Measurements from ENCODE around the gene SLX4IP.

Gene SLX4IP

GRCh38 chr20:10632721-10633509, 197.8 kb downstream of the SLX4IP start:
- H3K9me3 Mint-ChIP-seq = no peaks in the 10 kb centered on the region
- no peak overlapping the region for H3K4me3 Mint-ChIP-seq
- ATAC-seq (no peak), DNase-seq (ENCODE audit: low spot score in 2 of 2) (no peak)
- H3K36me3 Mint-ChIP-seq = no peaks in the 10 kb centered on the region
- H3K27ac Mint-ChIP-seq = no peak overlapping the region
- H3K4me1 Mint-ChIP-seq = no peaks in the 10 kb centered on the region

- Mint-ChIP-seq H3K36me3 (no peaks in the 10 kb centered on the region), H3K27ac (no peak overlapping the region), H3K4me1 (no peaks in the 10 kb centered on the region), H3K4me3 (no peak overlapping the region), H3K9me3 (no peaks in the 10 kb centered on the region)
- DNase-seq (ENCODE audit: low spot score in 2 of 2) (no peak), ATAC-seq (no peak)
Measured at GRCh38 chr20:10633718-10634117, 198.6 kb downstream of the SLX4IP start.

- Mint-ChIP-seq H3K9me3 (no peaks in the 10 kb centered on the region), H3K36me3 (no peaks in the 10 kb centered on the region), H3K4me3 (no peak overlapping the region), H3K4me1 (no peaks in the 10 kb centered on the region), H3K27ac (no peak overlapping the region)
- DNase-seq (ENCODE audit: low spot score in 2 of 2) (no peak), ATAC-seq (no peak)
Measured at GRCh38 chr20:10634211-10634610, 199.1 kb downstream of the SLX4IP start.

GRCh38 chr20:10634683-10635411, 199.7 kb downstream of the SLX4IP start:
- Mint-ChIP-seq H3K4me3 (no peak overlapping the region), H3K27ac (no peak overlapping the region), H3K9me3 (peaks cover 3% of the 10 kb centered on the region), H3K4me1 (no peaks in the 10 kb centered on the region), H3K36me3 (no peaks in the 10 kb centered on the region)
- DNase-seq (ENCODE audit: low spot score in 2 of 2) = no peak
- no peak for ATAC-seq

DNA sequence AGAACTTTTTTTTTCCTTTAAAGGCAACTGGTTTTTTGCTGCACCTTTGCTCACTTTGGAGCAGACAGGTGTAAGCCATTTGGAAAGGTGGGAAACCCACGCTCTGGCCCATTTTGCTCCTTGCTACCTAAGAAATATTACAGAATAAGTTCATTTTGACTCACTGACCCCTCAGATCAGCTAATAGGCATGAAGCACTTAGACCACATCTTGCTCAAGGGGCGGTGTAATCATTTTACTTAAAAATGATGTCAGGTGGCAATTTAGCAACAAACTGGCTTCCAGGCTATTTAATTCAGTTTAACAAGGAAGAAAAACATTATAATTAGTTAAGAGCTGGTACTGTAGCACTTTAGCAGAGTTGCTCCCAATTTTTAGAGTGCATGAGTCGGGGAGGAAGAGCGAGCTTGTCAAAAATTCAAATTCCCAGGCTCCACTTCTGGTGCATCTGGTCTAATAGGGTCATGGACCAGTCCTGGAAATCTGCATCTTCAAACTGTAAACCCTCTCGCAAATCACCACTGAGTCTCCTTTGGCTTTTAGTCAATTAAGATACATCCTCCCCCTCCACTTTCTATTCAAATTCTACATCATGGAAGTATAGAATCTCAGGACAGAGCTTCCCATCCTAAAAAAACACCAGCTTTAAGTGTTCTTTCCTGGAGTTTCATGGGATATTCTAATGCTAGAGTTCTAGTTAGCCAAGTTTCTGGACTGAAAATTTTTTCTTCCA, 200.5 kb downstream of the SLX4IP start:
- no peaks in the 10 kb centered on the region for H3K4me1 Mint-ChIP-seq
- DNase-seq (ENCODE audit: low spot score in 2 of 2) (no peak), ATAC-seq (no peak)
- no peak overlapping the region for H3K4me3 Mint-ChIP-seq
- no peaks in the 10 kb centered on the region for H3K36me3 Mint-ChIP-seq
- H3K27ac Mint-ChIP-seq = no peak overlapping the region
- peaks cover 3% of the 10 kb centered on the region for H3K9me3 Mint-ChIP-seq

GRCh38 chr20:10636326-10636818, 201.3 kb downstream of the SLX4IP start:
- Mint-ChIP-seq H3K4me3 (no peak overlapping the region), H3K27ac (no peak overlapping the region), H3K4me1 (no peaks in the 10 kb centered on the region), H3K36me3 (no peaks in the 10 kb centered on the region), H3K9me3 (peaks cover 3% of the 10 kb centered on the region)
- no peak for DNase-seq (ENCODE audit: low spot score in 2 of 2)
- no peak for ATAC-seq

DNA sequence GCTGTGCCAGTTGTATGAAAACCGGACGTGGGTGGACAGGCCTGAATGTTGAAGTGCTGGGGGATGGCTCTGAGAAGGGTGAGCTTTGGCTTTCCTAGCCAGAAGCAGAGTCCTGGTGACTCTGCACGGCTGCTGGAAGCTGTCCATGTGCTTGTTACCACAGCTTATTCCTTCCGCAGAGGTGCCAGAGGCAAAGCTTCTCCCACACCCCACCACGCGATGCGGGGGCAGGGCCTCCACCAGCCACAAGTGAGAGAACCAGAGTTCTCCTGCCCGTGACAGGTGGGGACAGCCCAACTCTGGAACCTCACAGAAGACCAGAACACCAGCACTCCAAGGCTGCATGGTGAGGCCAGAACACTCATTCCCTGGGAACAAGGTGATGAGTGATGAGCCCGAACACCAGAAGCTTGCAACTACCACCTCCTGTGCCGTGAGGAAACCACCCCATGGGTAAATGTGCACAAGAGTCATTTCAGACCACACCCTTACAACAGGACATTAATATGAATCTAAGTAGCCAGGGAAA, 202.0 kb downstream of the SLX4IP start:
- Mint-ChIP-seq H3K4me1 (no peaks in the 10 kb centered on the region), H3K27ac (no peak overlapping the region), H3K9me3 (peaks cover 3% of the 10 kb centered on the region), H3K4me3 (no peak overlapping the region), H3K36me3 (no peaks in the 10 kb centered on the region)
- DNase-seq (ENCODE audit: low spot score in 2 of 2) (no peak), ATAC-seq (no peak)

DNA sequence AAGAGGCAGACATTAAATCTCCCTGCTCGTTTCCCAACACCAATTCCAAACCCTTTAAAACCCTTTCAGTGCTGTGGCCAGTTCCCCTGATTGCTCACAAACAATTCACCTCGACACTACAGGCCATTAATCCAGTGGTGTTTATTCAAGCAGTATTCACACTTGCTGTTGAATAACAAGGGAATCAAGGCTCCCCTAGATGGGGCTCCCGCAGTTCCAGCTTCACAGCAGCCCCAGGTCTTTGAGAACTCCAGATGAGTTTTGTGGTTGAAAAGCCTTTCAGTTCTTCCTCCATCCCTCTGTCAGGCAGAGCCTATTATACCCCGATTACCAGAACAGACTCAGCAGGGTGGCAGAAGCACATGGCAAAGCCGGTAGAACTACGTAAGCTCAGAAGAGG, 202.5 kb downstream of the SLX4IP start:
- Mint-ChIP-seq H3K4me1 (no peaks in the 10 kb centered on the region), H3K36me3 (no peaks in the 10 kb centered on the region), H3K9me3 (peaks cover 3% of the 10 kb centered on the region), H3K4me3 (no peak overlapping the region), H3K27ac (no peak overlapping the region)
- DNase-seq (ENCODE audit: low spot score in 2 of 2) = no peak
- no peak for ATAC-seq

DNA sequence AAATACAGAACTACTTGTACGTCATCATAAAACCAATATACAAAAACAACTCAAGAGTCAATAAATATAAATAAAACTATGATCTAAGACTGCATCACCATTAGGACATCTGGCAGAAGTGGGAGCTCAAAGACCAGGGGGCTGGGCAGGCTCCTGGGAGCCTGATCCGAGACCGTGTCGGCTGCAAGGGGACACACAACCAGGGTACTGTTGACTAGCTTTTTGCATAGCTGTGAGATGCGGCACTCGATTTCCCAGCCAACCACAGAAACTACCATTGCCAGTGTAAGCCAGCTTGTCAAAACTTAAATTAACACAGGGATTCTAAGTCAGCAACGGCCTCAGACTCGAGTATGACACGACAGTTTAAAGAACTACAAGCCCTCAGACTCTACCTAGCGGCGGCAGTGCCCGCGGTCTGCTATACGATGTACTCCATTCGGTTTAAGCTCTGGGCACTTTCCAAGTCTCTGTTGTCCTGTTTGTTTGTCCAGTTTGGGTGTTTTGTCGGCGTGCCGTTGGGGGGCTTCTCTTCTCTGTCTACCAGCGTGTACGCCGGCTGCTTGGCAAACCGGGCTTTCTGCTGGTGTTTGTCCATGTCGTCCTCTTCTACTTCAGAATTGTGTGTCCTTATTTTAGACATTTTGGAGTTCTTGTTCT, 204.1 kb downstream of the SLX4IP start:
- DNase-seq (ENCODE audit: low spot score in 2 of 2) = no peak
- Mint-ChIP-seq H3K9me3 (peaks cover 3% of the 10 kb centered on the region), H3K36me3 (no peaks in the 10 kb centered on the region), H3K27ac (no peak overlapping the region), H3K4me3 (no peak overlapping the region), H3K4me1 (no peaks in the 10 kb centered on the region)
- no peak for ATAC-seq

GRCh38 chr20:10639737-10640556, 204.8 kb downstream of the SLX4IP start:
- ATAC-seq (no peak), DNase-seq (ENCODE audit: low spot score in 2 of 2) (no peak)
- H3K9me3 Mint-ChIP-seq = peaks cover 3% of the 10 kb centered on the region
- no peaks in the 10 kb centered on the region for H3K4me1 Mint-ChIP-seq
- H3K4me3 Mint-ChIP-seq = no peak overlapping the region
- no peaks in the 10 kb centered on the region for H3K36me3 Mint-ChIP-seq
- H3K27ac Mint-ChIP-seq = no peak overlapping the region

GRCh38 chr20:10640897-10641296, 205.8 kb downstream of the SLX4IP start:
- no peak overlapping the region for H3K27ac Mint-ChIP-seq
- ATAC-seq = no peak
- H3K4me3 Mint-ChIP-seq = no peak overlapping the region
- no peaks in the 10 kb centered on the region for H3K36me3 Mint-ChIP-seq
- H3K9me3 Mint-ChIP-seq = peaks cover 3% of the 10 kb centered on the region
- no peak for DNase-seq (ENCODE audit: low spot score in 2 of 2)
- no peaks in the 10 kb centered on the region for H3K4me1 Mint-ChIP-seq

- Mint-ChIP-seq H3K27ac (no peak overlapping the region), H3K9me3 (peaks cover 3% of the 10 kb centered on the region), H3K4me1 (no peaks in the 10 kb centered on the region), H3K36me3 (no peaks in the 10 kb centered on the region), H3K4me3 (no peak overlapping the region)
- DNase-seq (ENCODE audit: low spot score in 2 of 2) (no peak), ATAC-seq (no peak)
Measured at GRCh38 chr20:10641467-10641866, 206.4 kb downstream of the SLX4IP start.

DNA sequence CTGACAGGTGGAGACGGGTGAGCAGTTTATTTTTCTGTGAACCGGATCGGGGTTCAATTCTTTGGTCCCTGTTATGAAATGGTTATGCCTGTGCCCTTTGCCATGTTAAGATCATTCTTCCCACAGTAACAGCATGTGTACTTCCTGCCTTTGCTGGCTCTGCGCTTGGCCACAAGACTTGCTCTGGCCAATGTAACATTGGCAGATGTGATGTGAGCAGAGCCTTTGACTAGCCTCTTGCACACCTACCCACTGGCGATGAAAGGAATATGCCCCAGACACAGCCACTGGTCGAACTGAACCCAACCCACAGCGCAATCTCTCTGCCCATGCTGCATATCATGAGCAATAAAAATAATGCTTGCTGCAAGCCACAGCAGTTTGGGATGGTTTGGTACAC, 206.8 kb downstream of the SLX4IP start:
- Mint-ChIP-seq H3K36me3 (no peaks in the 10 kb centered on the region), H3K4me3 (no peak overlapping the region), H3K4me1 (no peaks in the 10 kb centered on the region), H3K27ac (no peak overlapping the region), H3K9me3 (peaks cover 3% of the 10 kb centered on the region)
- DNase-seq (ENCODE audit: low spot score in 2 of 2) (no peak), ATAC-seq (no peak)

- peaks cover 3% of the 10 kb centered on the region for H3K9me3 Mint-ChIP-seq
- no peaks in the 10 kb centered on the region for H3K36me3 Mint-ChIP-seq
- H3K4me1 Mint-ChIP-seq = no peaks in the 10 kb centered on the region
- H3K4me3 Mint-ChIP-seq = no peak overlapping the region
- no peak for DNase-seq (ENCODE audit: low spot score in 2 of 2)
- no peak overlapping the region for H3K27ac Mint-ChIP-seq
- ATAC-seq = no peak
Measured at GRCh38 chr20:10642856-10643559, 207.9 kb downstream of the SLX4IP start.

Measured in stimulated activated effector memory CD8-positive, alpha-beta T cell treated with anti-CD3 and anti-CD28 coated beads, Interleukin-12 subunit alpha, Interleukin-12 subunit beta, amount 100 ng/mL, for 72 hours (primary cell).